Measurements from ENCODE around the gene EIF2B2.

Gene EIF2B2

GRCh38 chr14:75042035-75042434, 39.3 kb downstream of the EIF2B2 start:
- DNase-seq (ENCODE audit: low read depth, low spot score), result no peak

GRCh38 chr14:75044322-75044721, 41.6 kb downstream of the EIF2B2 start:
- no peak for DNase-seq (ENCODE audit: low read depth, low spot score)

GRCh38 chr14:75044752-75045151, 42.0 kb downstream of the EIF2B2 start:
- no peak for DNase-seq (ENCODE audit: low read depth, low spot score)

- DNase-seq (ENCODE audit: low read depth, low spot score), result no peak
Measured at GRCh38 chr14:75046275-75046674, 43.6 kb downstream of the EIF2B2 start.

GRCh38 chr14:75046899-75047298, 44.2 kb downstream of the EIF2B2 start:
- no peak for DNase-seq (ENCODE audit: low read depth, low spot score)

- no peak for DNase-seq (ENCODE audit: low read depth, low spot score)
Measured at GRCh38 chr14:75047506-75047905, 44.8 kb downstream of the EIF2B2 start.

- no peak for DNase-seq (ENCODE audit: low read depth, low spot score)
Measured at GRCh38 chr14:75048101-75048500, 45.4 kb downstream of the EIF2B2 start.

- no peak for DNase-seq (ENCODE audit: low read depth, low spot score)
Measured at GRCh38 chr14:75049136-75049535, 46.4 kb downstream of the EIF2B2 start.

GRCh38 chr14:75049731-75050201, 47.0 kb downstream of the EIF2B2 start:
- no peak for DNase-seq (ENCODE audit: low read depth, low spot score)

- DNase-seq (ENCODE audit: low read depth, low spot score), result peak; percentile 46
Measured at GRCh38 chr14:75050852-75051555, 48.3 kb downstream of the EIF2B2 start, which contains the start of gene MLH3. Gene MLH3 (minus strand): TSS chr14:75051467. CDS start chr14:75049655, 1,812 bp downstream.

GRCh38 chr14:75051556-75051899, 48.8 kb downstream of the EIF2B2 start:
- DNase-seq (ENCODE audit: low read depth, low spot score), result no peak

GRCh38 chr14:75053396-75054291, 50.9 kb downstream of the EIF2B2 start:
- DNase-seq (ENCODE audit: low read depth, low spot score), result no peak

- DNase-seq (ENCODE audit: low read depth, low spot score), result no peak
Measured at GRCh38 chr14:75054421-75054820, 51.7 kb downstream of the EIF2B2 start.

GRCh38 chr14:75059642-75060041, 56.9 kb downstream of the EIF2B2 start:
- no peak for DNase-seq (ENCODE audit: low read depth, low spot score)

- DNase-seq (ENCODE audit: low read depth, low spot score), result no peak
Measured at GRCh38 chr14:75060420-75060819, 57.7 kb downstream of the EIF2B2 start.
